Stimulated activated naive CD8-positive, alpha-beta T cell treated with anti-CD3 and anti-CD28 coated beads, Interleukin-15, amount 100 ng/mL, for 72 hours (primary cell): ENCODE measurements around the gene SPOCK1.

ENCODE experiments used
- ATAC-seq: fragments of 150-1000 bp; cut with Tn5 transposase; 2 replicates; pipeline ENCODE4 v1.10.0; 2021; ENCODE audit warnings: mild to moderate bottlenecking, moderate library complexity
- DNase-seq, 2 donors: peaks; one replicate each; pipeline ENCODE4 v3.0.0; 2021 to 2022
- H3K27ac Mint-ChIP-seq, 2 donors: one replicate each; pipeline ENCODE4 v1.8.0; 2022; ENCODE audit warnings: mild to moderate bottlenecking in 2 of 2, mixed read lengths in 2 of 2, moderate library complexity in 2 of 2
- H3K27me3 Mint-ChIP-seq: one replicate; pipeline ENCODE4 v1.8.0; 2022; ENCODE audit warnings: mixed read lengths
- H3K4me1 Mint-ChIP-seq: one replicate; pipeline ENCODE4 v1.8.0; 2022; ENCODE audit warnings: mild to moderate bottlenecking, mixed read lengths
- H3K4me3 Mint-ChIP-seq, 2 donors: one replicate each; pipeline ENCODE4 v1.8.0; 2022; ENCODE audit warnings: mild to moderate bottlenecking in 2 of 2, mixed read lengths in 2 of 2, moderate library complexity in 1 of 2
- H3K9me3 Mint-ChIP-seq, 2 donors: one replicate each; pipeline ENCODE4 v1.8.0; 2022; ENCODE audit warnings: mixed read lengths in 2 of 2

The SPOCK1 gene

DNA sequence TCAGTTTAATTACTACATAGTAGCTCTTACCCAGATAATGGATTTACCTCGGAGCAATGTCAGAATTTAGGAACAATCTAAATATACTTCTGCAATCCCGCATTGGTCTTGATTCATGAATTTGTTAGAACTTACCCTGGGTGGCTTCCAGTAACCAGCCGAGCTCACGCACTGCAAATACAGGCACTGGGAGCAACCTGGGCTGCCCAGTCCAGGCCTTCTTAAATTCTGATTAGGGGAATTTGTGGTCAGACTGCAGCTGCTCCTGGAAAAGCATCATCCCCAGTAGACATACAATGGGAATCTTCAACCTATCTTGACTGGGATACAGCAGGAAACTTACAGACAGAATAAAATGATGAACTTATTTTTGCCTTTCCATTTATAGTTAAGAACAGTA is 270.3 kb downstream of the SPOCK1 start:
- Mint-ChIP-seq H3K9me3 (no peaks in the 10 kb centered on the region), H3K27ac (no peak overlapping the region), H3K4me3 (no peak overlapping the region), H3K27me3 (no peaks in the 10 kb centered on the region), H3K4me1 (no peaks in the 10 kb centered on the region)
- DNase-seq (no peak), ATAC-seq (no peak)

DNA sequence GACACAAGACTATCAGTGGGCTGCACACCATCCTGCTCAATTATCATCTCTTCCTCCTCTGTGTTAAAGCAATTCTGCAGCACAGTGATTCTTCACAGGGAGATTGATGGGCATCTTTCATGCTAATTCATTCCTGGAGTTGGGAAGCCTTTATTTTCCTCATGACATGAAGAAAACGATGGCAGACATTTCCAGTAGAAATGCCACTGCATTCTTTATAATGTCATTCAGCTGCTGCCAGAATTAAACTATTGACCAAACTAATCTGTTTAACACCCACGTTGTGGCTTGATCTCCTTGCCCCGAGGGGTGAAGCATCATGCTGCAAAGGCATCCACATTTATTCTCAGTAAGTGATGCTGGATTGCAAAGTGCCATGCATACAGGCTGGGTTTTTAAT is 273.0 kb downstream of the SPOCK1 start:
- DNase-seq (no peak), ATAC-seq (no peak)
- H3K4me1 Mint-ChIP-seq = no peaks in the 10 kb centered on the region
- no peak overlapping the region for H3K4me3 Mint-ChIP-seq
- H3K9me3 Mint-ChIP-seq = no peaks in the 10 kb centered on the region
- no peaks in the 10 kb centered on the region for H3K27me3 Mint-ChIP-seq
- H3K27ac Mint-ChIP-seq = no peak overlapping the region

DNA sequence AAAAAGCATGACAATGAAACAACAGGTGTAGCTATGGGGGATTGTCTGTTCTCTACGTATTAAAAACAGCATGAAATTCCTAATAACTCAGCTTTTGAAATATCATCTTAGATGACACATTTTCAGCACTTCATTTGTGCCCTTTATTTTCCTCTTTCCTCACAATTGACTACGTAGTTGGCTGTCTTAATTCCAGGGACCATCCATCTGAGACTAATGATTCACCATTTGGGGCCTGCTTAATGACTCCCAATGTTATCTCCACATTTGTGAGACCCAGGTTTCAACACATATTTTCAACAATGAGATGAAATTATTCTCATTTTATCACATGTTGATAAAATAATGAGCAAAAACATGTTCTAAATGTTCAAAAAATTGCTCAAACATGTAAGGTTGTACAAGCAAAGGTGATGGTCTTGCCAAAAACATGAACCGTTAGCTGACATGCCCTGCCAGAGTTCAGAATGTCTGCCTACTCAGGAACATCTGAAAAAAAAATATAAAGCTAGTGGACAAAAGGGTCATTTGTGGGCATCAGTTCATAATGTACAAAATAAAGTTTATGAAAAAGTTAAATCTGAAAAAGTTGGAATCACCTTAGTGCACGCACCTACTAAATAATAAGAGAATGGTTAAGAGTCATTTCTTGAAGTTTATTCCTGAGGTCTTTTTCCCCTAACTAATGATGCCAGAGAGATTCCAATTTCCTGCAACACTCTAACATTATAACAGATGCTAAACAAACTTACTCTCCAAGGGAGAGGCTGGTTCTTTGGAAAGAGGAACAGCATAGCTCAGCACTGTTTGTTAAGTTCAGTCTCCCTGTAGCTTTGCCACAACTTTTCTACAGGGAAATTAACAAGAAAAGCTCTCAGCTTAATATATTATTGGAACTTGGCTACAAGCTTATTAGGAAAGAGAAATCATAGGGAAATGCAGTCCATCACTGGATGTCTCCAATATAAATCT is 275.5 kb downstream of the SPOCK1 start:
- Mint-ChIP-seq H3K9me3 (no peaks in the 10 kb centered on the region), H3K4me1 (no peaks in the 10 kb centered on the region), H3K27ac (no peak overlapping the region), H3K4me3 (no peak overlapping the region), H3K27me3 (no peaks in the 10 kb centered on the region)
- DNase-seq = no peak
- no peak for ATAC-seq

DNA sequence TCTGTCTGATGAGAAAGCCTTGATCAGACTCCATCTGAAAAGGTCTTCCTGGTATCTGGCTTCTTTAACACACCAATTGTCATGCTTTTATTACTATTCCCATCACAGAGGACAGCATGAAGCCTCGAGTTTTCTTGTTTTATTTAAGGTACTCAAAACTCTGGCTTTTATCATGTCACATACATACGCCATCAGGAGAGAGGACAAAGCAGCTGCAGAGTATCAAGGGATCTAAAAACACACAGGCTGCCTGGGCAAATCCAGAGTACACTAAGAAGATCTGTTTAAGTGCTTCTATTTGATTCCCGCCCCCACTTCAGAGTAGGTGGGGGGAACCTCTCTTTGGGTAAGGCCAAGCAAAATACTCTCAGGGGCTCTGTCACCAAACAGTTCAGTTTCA is 277.2 kb downstream of the SPOCK1 start:
- Mint-ChIP-seq H3K9me3 (no peaks in the 10 kb centered on the region), H3K4me1 (no peaks in the 10 kb centered on the region), H3K27ac (no peak overlapping the region), H3K27me3 (no peaks in the 10 kb centered on the region), H3K4me3 (no peak overlapping the region)
- ATAC-seq = no peak
- DNase-seq = no peak

DNA sequence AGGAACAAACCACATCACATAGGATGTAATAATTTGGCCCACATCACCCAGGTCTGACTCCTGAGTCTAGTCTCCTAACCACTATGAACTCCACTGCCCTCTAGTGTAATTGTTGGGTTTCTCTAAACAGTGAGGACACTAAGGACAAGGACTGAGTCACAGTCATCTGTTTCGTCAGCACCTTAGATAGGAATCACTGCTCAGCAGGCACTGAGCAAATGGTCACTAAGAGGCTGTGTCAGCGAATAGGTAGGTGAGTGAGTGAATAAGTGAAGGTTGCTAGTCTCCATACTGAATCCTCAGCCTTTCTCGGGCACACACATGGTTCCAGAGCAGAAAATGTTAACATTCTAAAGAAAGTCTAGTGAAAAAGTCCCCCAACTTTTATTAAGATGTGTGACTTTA is 278.6 kb downstream of the SPOCK1 start:
- no peak overlapping the region for H3K4me3 Mint-ChIP-seq
- no peak for DNase-seq
- no peaks in the 10 kb centered on the region for H3K27me3 Mint-ChIP-seq
- no peaks in the 10 kb centered on the region for H3K9me3 Mint-ChIP-seq
- no peaks in the 10 kb centered on the region for H3K4me1 Mint-ChIP-seq
- ATAC-seq = peak; percentile 81
- no peak overlapping the region for H3K27ac Mint-ChIP-seq

DNA sequence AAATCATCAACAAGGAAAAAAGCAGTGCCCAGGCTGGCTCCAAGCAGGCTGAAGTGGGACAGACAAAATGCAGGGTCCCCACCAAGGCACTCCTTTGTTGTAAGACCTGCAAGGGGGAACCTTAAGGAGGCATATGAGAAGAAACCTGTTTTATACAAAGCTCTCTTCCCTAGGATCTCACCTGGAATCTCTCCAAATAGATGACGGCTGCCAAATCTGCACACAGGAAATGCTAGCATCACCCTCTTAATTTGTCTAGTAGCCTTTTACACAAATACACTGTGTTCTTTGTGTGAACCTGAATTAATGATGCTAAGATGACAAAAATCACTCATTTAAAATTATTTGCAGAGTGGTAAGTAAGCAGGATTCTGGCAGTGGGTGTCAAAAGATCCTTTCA is 280.2 kb downstream of the SPOCK1 start:
- DNase-seq (no peak), ATAC-seq (no peak)
- no peaks in the 10 kb centered on the region for H3K9me3 Mint-ChIP-seq
- no peaks in the 10 kb centered on the region for H3K4me1 Mint-ChIP-seq
- no peak overlapping the region for H3K4me3 Mint-ChIP-seq
- no peaks in the 10 kb centered on the region for H3K27me3 Mint-ChIP-seq
- no peak overlapping the region for H3K27ac Mint-ChIP-seq

DNA sequence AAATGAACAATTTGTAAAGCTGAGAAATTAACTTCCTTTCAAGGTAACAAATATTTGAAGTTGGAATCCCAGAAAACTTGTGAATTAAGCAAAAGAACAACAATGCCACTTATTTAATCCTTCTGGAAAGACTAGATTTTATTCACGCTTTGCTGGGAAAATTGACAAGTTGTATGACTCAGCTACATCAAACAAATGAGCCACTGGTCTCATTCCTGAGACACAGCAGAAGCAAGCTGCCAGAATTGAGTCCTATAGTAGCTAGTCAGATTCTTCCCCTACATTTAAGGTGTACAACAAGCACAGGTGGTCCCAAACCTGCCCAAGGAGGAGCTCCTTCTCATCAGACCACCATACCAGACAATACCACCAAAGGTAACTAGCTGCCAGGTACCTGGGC is 280.7 kb downstream of the SPOCK1 start:
- Mint-ChIP-seq H3K27ac (no peak overlapping the region), H3K27me3 (no peaks in the 10 kb centered on the region), H3K4me3 (no peak overlapping the region), H3K9me3 (no peaks in the 10 kb centered on the region), H3K4me1 (no peaks in the 10 kb centered on the region)
- ATAC-seq = no peak
- DNase-seq = no peak

DNA sequence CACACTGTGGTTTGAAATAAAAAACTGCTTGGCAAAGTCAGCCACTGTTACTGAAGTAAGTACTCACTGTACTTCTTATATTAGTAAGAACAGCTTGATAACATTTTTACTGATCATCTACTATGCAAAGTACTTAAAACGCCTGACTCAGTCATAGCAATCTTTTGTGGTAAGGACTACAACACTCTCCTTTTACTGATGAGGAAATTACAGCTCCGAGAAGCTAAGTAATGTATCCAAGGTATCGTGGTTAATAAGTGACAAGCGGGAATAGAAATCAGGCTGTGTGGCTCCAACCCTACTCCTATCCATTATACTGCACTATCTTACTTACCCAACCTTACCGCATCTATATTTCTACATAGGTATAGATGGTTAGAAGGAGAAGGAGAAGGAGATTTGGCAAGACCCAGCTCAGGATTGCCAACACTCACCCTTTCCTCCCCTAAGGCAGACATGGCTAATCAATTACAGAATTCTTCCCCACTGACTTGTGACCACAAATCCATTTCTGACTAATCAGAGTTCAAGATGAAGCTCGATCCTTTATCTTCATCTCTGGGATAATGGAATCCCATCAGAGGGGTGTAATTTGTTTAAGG is 281.4 kb downstream of the SPOCK1 start:
- no peaks in the 10 kb centered on the region for H3K27me3 Mint-ChIP-seq
- no peak for ATAC-seq
- H3K9me3 Mint-ChIP-seq = no peaks in the 10 kb centered on the region
- H3K4me1 Mint-ChIP-seq = no peaks in the 10 kb centered on the region
- no peak overlapping the region for H3K27ac Mint-ChIP-seq
- no peak for DNase-seq
- H3K4me3 Mint-ChIP-seq = no peak overlapping the region

DNA sequence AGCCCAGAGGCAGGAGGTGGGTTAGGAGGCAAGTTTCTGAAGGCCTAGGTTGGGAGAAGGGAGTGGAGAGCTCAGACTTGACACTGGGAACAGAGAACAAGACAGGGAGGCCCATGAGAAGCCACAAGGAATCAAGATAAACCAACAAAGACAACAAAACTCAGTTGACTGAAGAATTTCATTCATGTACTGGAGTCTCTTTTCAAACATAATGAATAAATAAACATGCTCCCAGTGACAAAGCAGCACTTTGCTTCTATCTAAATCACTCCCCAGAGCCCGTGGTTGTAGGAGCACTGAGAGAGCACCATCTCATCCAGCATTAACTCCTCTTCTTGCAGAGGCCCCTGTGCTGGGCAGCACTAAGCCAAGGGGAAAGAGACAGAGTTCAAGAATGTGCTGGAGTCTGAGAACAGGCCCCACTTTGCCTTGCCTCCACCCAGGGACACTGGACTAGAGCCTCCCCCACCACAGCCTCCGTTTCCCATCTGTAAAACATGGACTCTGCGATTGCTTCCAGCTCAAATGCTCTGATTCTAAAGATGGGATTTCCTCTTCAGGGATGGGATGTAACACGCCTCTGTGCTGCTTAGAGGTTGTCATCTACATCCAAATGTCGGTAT is 282.0 kb downstream of the SPOCK1 start:
- H3K27me3 Mint-ChIP-seq = no peaks in the 10 kb centered on the region

DNA sequence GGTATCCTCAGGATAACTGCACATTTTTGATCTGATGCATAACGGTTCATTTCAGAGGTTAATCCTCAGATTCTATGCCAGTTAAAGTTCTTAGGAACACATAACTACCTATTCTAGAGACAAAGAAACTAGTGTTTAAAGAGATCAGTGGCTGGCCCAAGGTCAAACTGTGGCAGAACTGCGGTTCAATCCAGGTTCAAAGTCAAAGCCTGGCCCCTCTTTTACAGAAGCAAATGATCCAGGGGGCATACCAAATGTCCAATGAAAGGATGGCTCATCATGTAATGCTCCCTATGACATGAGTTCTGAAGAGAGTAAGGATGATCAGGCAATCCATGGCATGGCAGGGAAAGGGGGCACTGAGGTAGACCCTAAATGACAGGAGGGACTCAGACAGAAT is 283.3 kb downstream of the SPOCK1 start:
- Mint-ChIP-seq H3K27ac (no peak overlapping the region), H3K4me3 (no peak overlapping the region), H3K27me3 (no peaks in the 10 kb centered on the region), H3K4me1 (no peaks in the 10 kb centered on the region), H3K9me3 (no peaks in the 10 kb centered on the region)
- ATAC-seq = no peak
- no peak for DNase-seq

More for the DNA sequence above, 282.0 kb downstream of the SPOCK1 start:
- ATAC-seq = no peak
- Mint-ChIP-seq H3K4me1 (no peaks in the 10 kb centered on the region), H3K9me3 (no peaks in the 10 kb centered on the region), H3K27ac (peak overlapping the region in 1 of 2 donors; percentile 49), H3K4me3 (no peak overlapping the region)
- DNase-seq = no peak

DNA sequence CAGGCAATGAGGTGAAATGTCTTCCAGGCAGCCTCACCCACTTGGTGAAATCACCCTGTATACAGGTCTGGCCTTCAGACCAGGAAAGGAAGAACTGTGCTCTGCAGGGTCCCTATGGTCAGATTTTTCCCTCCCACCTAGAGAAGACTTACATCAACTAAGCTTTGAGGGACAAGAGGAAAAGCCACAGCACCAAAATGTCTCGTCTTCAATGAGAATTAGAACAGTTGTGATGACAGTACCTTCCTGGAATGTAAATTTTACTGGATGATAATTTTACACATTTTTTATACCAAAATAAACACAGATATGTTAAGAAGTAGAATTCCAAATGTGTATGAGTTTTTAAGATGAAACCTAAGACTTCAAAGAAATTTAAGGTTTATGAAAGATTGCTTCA is 283.9 kb downstream of the SPOCK1 start:
- DNase-seq (no peak), ATAC-seq (no peak)
- H3K9me3 Mint-ChIP-seq = no peaks in the 10 kb centered on the region
- H3K27ac Mint-ChIP-seq = no peak overlapping the region
- no peaks in the 10 kb centered on the region for H3K27me3 Mint-ChIP-seq
- no peaks in the 10 kb centered on the region for H3K4me1 Mint-ChIP-seq
- no peak overlapping the region for H3K4me3 Mint-ChIP-seq

DNA sequence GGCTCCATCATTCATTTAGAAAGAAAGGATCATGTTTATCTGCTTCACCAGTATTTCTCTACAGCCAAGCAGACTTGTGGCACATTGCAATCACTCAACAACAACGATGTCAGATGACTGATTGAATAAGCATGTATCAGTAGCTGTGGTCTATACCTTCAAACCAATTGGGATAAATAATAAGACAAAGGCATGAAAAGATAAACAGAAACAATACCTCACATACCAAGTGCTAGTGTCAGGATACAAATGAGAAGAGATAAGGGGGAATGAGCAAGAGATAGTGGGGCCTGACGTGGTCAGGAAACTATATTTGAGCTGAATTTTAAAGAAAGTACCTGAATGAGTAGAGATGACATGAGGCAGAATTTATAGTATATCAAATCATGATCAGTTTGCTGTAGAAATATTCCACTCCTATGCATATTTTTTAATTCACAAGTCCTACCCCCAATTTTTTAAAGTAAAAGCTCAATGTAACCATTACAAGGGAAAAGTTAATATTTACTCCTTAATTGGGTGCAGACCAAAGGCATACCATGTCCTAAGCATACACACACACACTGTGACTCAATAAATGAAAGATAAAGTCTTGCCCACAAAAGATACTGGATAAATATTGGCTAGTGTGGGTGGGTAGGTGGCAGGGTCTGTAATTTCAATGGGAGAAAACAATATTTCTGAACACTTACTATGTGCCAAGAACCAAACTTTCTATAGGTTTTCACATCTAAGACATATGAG is 284.5 kb downstream of the SPOCK1 start:
- ATAC-seq (no peak), DNase-seq (no peak)
- H3K27ac Mint-ChIP-seq = no peak overlapping the region
- H3K27me3 Mint-ChIP-seq = no peaks in the 10 kb centered on the region
- H3K4me3 Mint-ChIP-seq = no peak overlapping the region
- no peaks in the 10 kb centered on the region for H3K9me3 Mint-ChIP-seq
- H3K4me1 Mint-ChIP-seq = no peaks in the 10 kb centered on the region

DNA sequence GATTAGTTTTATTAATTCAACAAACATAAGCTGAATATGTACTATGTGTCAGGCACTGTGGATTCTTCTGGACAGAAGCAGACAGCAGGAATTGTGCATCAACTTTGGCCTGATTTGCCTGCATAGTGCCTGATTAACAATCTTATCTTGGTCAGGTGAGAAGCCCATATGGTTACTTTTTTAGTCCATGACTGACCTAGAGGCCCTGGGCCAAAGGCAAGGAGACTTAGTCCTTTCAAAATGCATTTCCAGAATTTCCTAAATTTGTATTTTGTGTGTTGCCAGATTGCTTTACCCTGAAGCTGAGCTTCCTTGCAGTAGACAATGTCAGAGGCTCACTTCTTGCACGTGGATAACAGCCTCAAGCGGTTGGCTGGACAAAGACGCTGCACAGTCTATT is 286.7 kb downstream of the SPOCK1 start:
- DNase-seq = no peak
- H3K4me3 Mint-ChIP-seq = no peak overlapping the region

DNA sequence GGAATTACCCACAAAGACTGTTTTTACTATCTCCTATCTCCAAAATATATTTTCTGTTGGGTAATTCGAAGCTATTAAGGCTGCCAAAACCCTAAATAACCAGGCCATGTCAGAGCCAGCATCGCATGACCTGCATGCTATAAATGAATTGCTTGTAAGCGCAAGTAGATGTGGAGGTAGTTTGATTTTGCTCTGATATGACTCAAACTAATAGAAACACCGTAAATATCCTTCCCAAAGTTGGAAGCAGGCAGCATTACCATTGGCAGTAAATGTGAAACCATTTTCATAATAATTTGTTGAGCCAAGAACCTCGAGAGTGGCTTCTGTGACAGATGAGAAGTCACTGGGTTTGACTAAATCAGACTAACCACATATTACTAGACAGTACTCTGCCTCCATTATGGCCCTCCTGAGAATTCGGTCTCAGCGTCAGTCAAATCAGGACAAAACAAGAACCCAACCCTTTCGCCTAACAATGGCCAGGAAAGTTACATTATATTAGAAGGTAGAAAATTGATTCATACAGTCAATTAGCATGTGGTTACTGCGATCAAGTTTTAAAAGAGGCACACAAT is 289.8 kb downstream of the SPOCK1 start:
- Mint-ChIP-seq H3K4me1 (no peaks in the 10 kb centered on the region), H3K4me3 (no peak overlapping the region), H3K27ac (no peak overlapping the region), H3K27me3 (peaks cover 6% of the 10 kb centered on the region), H3K9me3 (no peaks in the 10 kb centered on the region)
- no peak for ATAC-seq
- no peak for DNase-seq

More for the DNA sequence above, 286.7 kb downstream of the SPOCK1 start:
- H3K9me3 Mint-ChIP-seq = no peaks in the 10 kb centered on the region
- no peaks in the 10 kb centered on the region for H3K27me3 Mint-ChIP-seq
- H3K4me1 Mint-ChIP-seq = no peaks in the 10 kb centered on the region
- no peak overlapping the region for H3K27ac Mint-ChIP-seq
- no peak for ATAC-seq

DNA sequence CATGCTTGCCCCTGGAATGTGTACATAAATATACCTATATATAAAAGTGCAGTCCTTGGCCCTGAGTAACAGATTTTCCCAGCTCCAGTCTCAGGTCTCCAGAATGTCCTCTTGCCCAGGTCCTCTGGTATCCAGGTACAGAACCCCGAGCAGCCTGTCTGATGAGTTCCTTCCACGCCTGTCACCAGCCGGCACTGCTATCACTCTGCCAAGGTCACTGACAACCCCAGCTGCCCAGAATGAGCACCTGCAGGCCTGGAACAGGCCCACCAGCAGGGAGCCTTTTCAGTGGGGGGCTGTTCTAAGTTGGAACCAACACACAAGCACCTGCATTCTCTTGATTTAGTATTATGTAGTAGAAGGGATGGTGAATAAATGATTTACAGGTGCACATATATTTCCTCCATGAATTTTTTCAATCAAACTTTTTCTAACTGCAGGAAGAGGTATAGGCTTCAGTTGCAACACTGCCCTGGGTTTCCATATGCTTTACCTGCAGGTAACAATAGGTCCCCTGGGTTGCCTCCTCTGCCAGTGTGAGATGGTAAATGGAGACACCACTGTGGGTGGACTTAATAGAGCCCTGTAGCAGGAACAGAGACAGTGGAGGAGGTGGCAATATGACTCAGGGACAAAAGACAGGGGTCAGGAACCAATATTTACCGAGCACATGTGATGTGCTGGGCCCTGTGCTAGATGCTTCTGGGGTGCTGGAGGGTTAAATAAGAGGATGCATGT is 291.9 kb downstream of the SPOCK1 start:
- no peak for ATAC-seq
- H3K4me1 Mint-ChIP-seq = no peaks in the 10 kb centered on the region
- H3K4me3 Mint-ChIP-seq = no peak overlapping the region
- H3K9me3 Mint-ChIP-seq = no peaks in the 10 kb centered on the region
- DNase-seq = no peak
- H3K27ac Mint-ChIP-seq = no peak overlapping the region
- H3K27me3 Mint-ChIP-seq = peaks cover 6% of the 10 kb centered on the region
